BLaER1 (cell line): ENCODE results near the gene RCOR1.
"Not testable (repeated sequence)": the region's sequence is repeated elsewhere in the genome, so short reads cannot be mapped to it uniquely, and the experiment has no call there.

Experiments
- H3K27ac ChIP-seq: shearing (Covaris generic); formaldehyde crosslinking; 2 replicates; pipeline ENCODE4 v1.8.1; 2022
- H3K27me3 ChIP-seq: shearing (Covaris generic); formaldehyde crosslinking; 2 replicates; pipeline ENCODE4 v1.8.1; 2022
- H3K36me3 ChIP-seq: shearing (Covaris generic); formaldehyde crosslinking; 2 replicates; pipeline ENCODE4 v1.8.1; 2022
- H3K4me1 ChIP-seq: shearing (Covaris generic); formaldehyde crosslinking; 2 replicates; pipeline ENCODE4 v1.8.1; 2022
- H3K4me2 ChIP-seq: shearing (Covaris generic); formaldehyde crosslinking; 2 replicates; pipeline ENCODE4 v1.8.1; 2022
- H3K4me3 ChIP-seq: shearing (Covaris generic); formaldehyde crosslinking; 2 replicates; pipeline ENCODE4 v1.8.1; 2022
- H3K9ac ChIP-seq: shearing (Covaris generic); formaldehyde crosslinking; 2 replicates; pipeline ENCODE4 v1.8.1; 2022
- H3K9me3 ChIP-seq: shearing (Covaris generic); formaldehyde crosslinking; 2 replicates; pipeline ENCODE4 v1.8.1; 2022
- H4K20me1 ChIP-seq: shearing (Covaris generic); formaldehyde crosslinking; 2 replicates; pipeline ENCODE4 v1.8.1; 2022
- Cebpa-rat ChIP-seq: shearing (Covaris generic); IDR thresholded peaks from 2 replicates; pipeline ENCODE4 v1.8.1; 2022

RCOR1 gene

GRCh38 chr14:102570334-102570995 is 22.0 kb upstream of the RCOR1 start:
- Histone ChIP-seq H3K4me3 (no peak overlapping the region), H3K36me3 (no peaks in the 10 kb centered on the region), H3K9me3 (no peaks in the 10 kb centered on the region), H3K4me2 (no peak overlapping the region), H3K27me3 (no peaks in the 10 kb centered on the region), H3K4me1 (peaks cover 63% of the 10 kb centered on the region), H4K20me1 (no peaks in the 10 kb centered on the region), H3K27ac (no peak overlapping the region), H3K9ac (no peak overlapping the region)
- no peak for TF ChIP-seq Cebpa-rat

GRCh38 chr14:102571043-102571442 is 21.4 kb upstream of the RCOR1 start:
- Histone ChIP-seq H3K27me3 (no peaks in the 10 kb centered on the region), H3K4me3 (no peak overlapping the region), H4K20me1 (no peaks in the 10 kb centered on the region), H3K9me3 (no peaks in the 10 kb centered on the region), H3K4me2 (no peak overlapping the region), H3K9ac (no peak overlapping the region), H3K36me3 (no peaks in the 10 kb centered on the region), H3K27ac (no peak overlapping the region), H3K4me1 (peaks cover 57% of the 10 kb centered on the region)
- no peak for TF ChIP-seq Cebpa-rat

GRCh38 chr14:102571478-102572042 is 20.9 kb upstream of the RCOR1 start:
- Histone ChIP-seq H4K20me1 (no peaks in the 10 kb centered on the region), H3K4me3 (no peak overlapping the region), H3K27me3 (no peaks in the 10 kb centered on the region), H3K4me2 (no peak overlapping the region), H3K27ac (no peak overlapping the region), H3K4me1 (peaks cover 52% of the 10 kb centered on the region), H3K36me3 (no peaks in the 10 kb centered on the region), H3K9me3 (no peaks in the 10 kb centered on the region), H3K9ac (no peak overlapping the region)
- no peak for TF ChIP-seq Cebpa-rat

GRCh38 chr14:102573161-102573560 is 19.3 kb upstream of the RCOR1 start:
- not testable (repeated sequence) for H3K4me3 ChIP-seq, H4K20me1 ChIP-seq, H3K27ac ChIP-seq, H3K9me3 ChIP-seq, H3K27me3 ChIP-seq, H3K36me3 ChIP-seq, H3K9ac ChIP-seq
- Histone ChIP-seq H3K4me1 (peaks cover 46% of the 10 kb centered on the region), H3K4me2 (peak overlapping the region; percentile 37)

GRCh38 chr14:102573591-102574046 is 18.8 kb upstream of the RCOR1 start:
- no peak for TF ChIP-seq Cebpa-rat
- Histone ChIP-seq H3K4me3 (no peak overlapping the region), H3K27ac (no peak overlapping the region), H3K27me3 (no peaks in the 10 kb centered on the region), H3K4me2 (peak overlapping the region; percentile 37), H4K20me1 (no peaks in the 10 kb centered on the region), H3K9ac (no peak overlapping the region), H3K9me3 (no peaks in the 10 kb centered on the region), H3K4me1 (peaks cover 46% of the 10 kb centered on the region), H3K36me3 (no peaks in the 10 kb centered on the region)

GRCh38 chr14:102574281-102575159 is 17.9 kb upstream of the RCOR1 start:
- Histone ChIP-seq H3K9ac (no peak overlapping the region), H3K36me3 (no peaks in the 10 kb centered on the region), H3K4me3 (no peak overlapping the region), H3K4me2 (peak overlapping the region; percentile 37; the same call in 1 of the 2 replicates), H3K4me1 (peaks cover 51% of the 10 kb centered on the region), H3K27me3 (no peaks in the 10 kb centered on the region), H3K27ac (no peak overlapping the region), H4K20me1 (no peaks in the 10 kb centered on the region), H3K9me3 (no peaks in the 10 kb centered on the region)
- no peak for TF ChIP-seq Cebpa-rat

GRCh38 chr14:102575160-102575845 is 17.1 kb upstream of the RCOR1 start:
- Histone ChIP-seq H3K36me3 (no peaks in the 10 kb centered on the region), H3K27ac (no peak overlapping the region), H3K9me3 (no peaks in the 10 kb centered on the region), H3K4me2 (no peak overlapping the region), H3K9ac (no peak overlapping the region), H3K27me3 (no peaks in the 10 kb centered on the region), H3K4me3 (no peak overlapping the region), H3K4me1 (peaks cover 59% of the 10 kb centered on the region), H4K20me1 (no peaks in the 10 kb centered on the region)
- no peak for TF ChIP-seq Cebpa-rat

- peaks cover 63% of the 10 kb centered on the region for H3K4me1 ChIP-seq
- not testable (repeated sequence) for H3K4me2 ChIP-seq, H3K36me3 ChIP-seq, H3K27me3 ChIP-seq, H3K27ac ChIP-seq, H3K4me3 ChIP-seq, H4K20me1 ChIP-seq, H3K9ac ChIP-seq, H3K9me3 ChIP-seq
These were observed 16.5 kb upstream of the RCOR1 start for GRCh38 chr14:102575846-102576428.

- H3K4me3 ChIP-seq, result no peak overlapping the region
- 0 out of 2 replicates have a peak overlapping the region, but pooled peaks have one; percentile 35 for H3K27ac ChIP-seq
- no peaks in the 10 kb centered on the region for H3K36me3 ChIP-seq
- H3K4me2 ChIP-seq, result peak overlapping the region; percentile 79
- H3K9ac ChIP-seq, result no peak overlapping the region; the same call in 1 of the 2 replicates
- TF ChIP-seq Cebpa-rat, result no peak
- H3K4me1 ChIP-seq, result peaks cover 52% of the 10 kb centered on the region
- no peaks in the 10 kb centered on the region for H3K27me3 ChIP-seq
- no peaks in the 10 kb centered on the region for H4K20me1 ChIP-seq
- no peaks in the 10 kb centered on the region for H3K9me3 ChIP-seq
These were observed 13.6 kb upstream of the RCOR1 start for GRCh38 chr14:102578821-102579220.
